GF-D8 (cell line): ENCODE measurements around the gene SLC16A2.
"Not testable (repeated sequence)": the region's sequence is repeated elsewhere in the genome, so short reads cannot be mapped to it uniquely, and the experiment has no call there.

Source experiments
- DNase-seq: peaks from one replicate; lab custom pipeline; 2025; lab: John Stamatoyannopoulos, UW

The SLC16A2 gene

DNA sequence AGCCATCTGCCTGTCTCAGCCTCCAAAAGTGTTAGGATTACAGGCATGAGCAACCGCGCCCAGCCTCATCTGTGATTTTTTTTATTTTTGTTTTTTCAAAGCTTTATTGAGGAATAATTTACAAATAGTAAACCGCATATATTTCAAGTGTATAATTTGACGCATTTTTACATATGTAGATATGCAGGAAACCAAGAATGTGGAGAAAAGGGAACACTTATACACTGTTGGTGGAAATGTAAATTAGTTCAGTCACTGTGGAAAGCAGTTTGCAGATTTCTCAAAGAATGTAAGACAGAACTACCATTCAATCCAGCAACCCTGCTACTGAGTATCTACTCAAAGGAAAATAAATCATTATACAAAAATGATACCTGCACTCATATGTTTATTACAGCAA is 85.9 kb downstream of the SLC16A2 start:
- DNase-seq, result no peak

DNA sequence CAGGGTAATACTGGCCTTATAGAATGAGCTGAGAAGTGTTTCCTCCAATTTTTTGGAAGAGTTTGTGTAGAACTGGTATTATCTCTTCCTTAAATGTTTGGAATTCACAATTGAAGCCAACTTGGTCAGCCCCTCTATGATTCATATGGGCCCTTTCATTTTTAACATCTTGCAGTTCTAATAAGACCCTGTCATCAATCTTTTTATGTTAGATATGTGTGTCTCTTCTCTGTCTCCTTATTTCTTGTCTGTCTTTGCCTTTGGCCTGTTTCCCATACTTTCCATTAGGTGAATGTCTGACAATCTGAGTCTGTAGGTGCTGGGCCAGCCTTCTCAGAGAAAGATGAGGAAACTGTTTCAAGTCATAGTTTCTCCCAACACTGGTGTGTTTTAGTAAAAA is 88.7 kb downstream of the SLC16A2 start:
- DNase-seq, result no peak

- DNase-seq, result no peak
These were observed 89.1 kb downstream of the SLC16A2 start for GRCh38 chrX:74510401-74510800.

DNA sequence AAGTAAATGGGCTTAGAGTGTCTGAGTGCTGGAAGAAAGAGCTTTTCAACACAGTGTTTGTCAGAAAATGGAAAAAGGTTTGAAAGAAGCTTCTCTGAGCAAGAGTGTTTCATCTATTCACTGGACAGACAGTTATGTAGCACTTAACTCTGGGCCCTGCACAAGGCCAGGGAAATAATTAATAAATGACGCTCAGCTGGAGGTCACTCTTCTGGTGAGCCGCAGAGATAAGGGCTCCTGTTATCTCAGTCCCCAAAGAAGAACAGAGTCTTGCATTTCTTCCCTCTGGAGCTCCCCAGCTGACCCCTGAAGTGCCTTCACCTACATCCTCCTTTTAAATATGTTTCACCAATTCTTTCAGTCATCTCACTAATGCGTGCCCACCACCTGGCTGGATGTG is 90.4 kb downstream of the SLC16A2 start:
- no peak for DNase-seq

- DNase-seq, result no peak
These were observed 93.1 kb downstream of the SLC16A2 start for GRCh38 chrX:74514384-74514783.

GRCh38 chrX:74515356-74515755 is 94.1 kb downstream of the SLC16A2 start:
- DNase-seq, result no peak

DNA sequence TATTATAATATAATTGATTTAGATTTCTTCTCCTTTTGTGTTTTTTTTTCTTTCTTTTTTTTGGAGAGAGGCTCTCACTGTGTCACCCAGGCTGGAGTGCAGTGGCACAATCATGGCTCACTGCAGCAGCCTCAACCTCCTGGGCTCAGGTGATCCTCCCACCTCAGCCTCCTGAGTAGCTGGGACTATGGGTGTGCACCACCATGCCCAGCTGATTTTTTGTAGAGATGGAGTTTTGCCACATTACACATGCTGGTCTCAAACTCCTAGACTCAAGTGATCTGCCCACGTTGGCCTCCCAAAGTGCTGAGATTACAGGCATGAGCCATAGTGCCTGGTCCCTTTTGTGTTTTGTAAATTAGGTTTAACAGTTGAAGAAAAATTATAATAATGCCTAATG is 94.7 kb downstream of the SLC16A2 start:
- not testable (repeated sequence) for DNase-seq

- no peak for DNase-seq
These were observed 98.6 kb downstream of the SLC16A2 start for GRCh38 chrX:74519870-74520269.

DNA sequence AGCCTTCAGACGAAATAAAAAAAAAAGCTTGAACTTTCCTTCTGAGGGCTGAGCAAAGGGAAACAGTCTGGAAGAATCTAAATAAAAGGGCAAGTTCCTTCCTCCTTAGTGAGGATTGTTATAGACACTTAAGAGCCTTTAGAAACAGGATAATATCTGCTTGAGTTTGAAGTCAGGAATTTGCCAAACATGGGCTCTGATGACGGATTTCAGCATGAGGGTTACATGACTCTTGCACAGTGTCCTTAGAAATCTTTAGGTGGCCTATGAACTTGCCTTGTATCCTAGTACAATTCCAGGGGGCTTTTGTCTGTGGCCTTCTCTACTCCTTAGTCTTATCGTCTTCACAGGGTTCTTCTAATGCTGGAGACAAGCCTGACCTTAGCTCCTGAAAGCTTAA is 99.0 kb downstream of the SLC16A2 start:
- DNase-seq, result no peak

- DNase-seq, result no peak
These were observed 99.6 kb downstream of the SLC16A2 start for GRCh38 chrX:74520896-74521295.

- no peak for DNase-seq
These were observed 100.9 kb downstream of the SLC16A2 start for GRCh38 chrX:74521961-74522751.

DNA sequence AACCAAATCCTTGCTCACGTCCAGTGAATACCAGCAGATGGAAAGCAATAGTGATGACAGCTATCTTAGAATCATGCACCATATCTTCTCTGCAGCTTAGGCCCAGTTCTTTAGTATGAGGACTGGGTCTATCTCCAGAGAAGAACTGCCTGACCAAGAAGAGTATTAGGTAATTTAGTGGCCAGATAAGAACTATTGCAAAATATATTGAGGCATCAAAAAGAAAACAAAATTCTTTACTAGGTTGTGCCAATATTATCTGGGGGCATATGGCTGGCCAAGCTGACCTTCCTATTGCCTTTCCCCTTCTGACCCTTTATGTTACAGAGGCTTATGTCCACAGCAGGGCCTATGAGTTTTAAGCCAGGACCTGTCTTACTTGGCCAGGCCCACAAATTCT is 101.9 kb downstream of the SLC16A2 start:
- DNase-seq, result no peak

DNA sequence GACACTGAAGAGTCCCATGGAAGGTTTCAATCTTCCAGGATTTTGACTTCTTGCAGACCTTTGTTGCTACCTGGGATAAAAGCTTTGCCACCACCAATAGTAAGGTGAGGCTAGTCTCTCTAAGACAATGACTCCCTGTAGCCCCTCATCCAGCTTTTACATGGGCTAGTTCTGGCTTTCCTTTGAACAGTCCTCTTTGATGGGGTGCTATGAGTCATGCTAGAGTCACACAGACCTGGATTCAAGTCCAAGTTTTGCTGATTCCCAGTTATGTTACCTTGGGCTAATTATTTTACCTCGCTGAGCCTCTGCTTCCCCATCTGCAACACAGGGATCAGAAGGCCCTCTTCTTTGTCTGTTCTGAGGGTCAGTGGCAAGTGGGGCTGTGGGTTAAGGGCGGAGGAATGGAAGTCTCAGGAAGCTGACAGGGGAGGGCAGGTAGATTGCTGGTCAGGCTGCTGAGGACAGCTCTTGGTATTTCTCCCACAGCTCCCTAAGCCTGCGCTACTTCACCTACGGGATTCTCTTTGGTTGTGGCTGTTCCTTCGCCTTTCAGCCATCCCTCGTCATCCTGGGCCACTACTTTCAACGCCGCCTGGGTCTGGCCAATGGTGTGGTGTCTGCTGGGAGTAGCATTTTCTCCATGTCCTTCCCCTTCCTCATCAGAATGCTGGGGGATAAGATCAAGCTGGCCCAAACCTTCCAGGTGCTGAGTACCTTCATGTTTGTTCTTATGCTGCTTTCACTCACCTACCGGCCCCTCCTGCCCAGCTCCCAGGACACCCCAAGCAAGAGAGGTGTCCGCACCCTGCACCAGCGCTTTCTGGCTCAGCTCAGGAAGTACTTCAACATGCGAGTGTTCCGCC is 102.8 kb downstream of the SLC16A2 start:
- no peak for DNase-seq

GRCh38 chrX:74525116-74525515 is 103.8 kb downstream of the SLC16A2 start:
- no peak for DNase-seq

- no peak for DNase-seq
These were observed 105.5 kb downstream of the SLC16A2 start for GRCh38 chrX:74526764-74527163.

GRCh38 chrX:74527350-74527749 is 106.1 kb downstream of the SLC16A2 start:
- no peak for DNase-seq

DNA sequence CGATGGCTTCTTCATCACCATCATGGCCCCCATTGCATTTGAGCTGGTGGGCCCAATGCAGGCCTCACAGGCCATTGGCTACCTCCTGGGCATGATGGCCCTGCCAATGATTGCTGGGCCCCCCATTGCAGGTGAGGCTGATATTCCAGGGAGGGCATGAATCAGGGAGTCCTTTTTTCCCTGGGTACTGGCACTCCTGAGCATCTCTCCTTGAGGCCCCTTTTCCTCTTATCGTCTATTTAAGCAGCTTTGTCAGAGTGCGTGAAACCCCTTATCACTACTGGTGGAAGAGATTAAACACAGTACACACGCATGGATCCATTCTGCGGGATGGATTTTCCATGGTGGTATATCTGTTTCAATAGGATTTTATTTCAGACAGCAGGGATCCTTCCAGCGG is 108.0 kb downstream of the SLC16A2 start:
- no peak for DNase-seq

DNA sequence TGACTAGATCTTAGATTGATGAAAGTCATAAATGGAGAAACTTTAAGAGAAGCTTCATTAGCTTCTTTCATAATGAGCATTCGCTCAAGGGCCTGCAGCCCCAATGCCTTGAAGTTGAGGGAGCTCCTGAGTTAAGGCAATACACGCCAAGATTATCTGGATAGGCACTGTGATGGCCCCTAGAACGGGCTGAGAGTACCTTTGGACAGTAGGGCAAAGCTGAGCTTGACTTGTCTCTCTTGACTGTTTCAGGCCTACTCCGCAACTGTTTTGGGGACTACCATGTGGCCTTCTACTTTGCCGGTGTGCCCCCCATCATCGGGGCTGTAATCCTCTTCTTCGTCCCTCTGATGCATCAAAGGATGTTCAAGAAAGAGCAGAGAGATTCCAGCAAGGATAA is 109.8 kb downstream of the SLC16A2 start:
- DNase-seq, result no peak

GRCh38 chrX:74534569-74535038 is 113.3 kb downstream of the SLC16A2 start:
- DNase-seq, result no peak

DNA sequence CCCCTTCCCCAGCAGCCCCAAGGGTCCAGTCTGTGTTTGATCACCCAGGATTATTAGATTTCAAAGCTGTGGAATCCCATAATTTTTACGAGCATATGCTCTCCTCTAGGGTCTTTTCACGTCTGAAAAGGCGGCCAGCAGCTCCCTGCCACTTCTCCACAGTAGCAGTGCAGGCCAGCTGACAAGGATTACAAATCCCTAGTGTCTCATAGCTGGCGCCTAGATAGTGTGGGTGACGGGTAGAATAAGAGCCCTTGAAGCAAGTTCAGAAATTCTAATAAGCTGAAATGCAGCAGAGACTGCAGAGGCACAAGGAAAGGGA is 113.8 kb downstream of the SLC16A2 start:
- DNase-seq, result no peak

- no peak for DNase-seq
These were observed 114.3 kb downstream of the SLC16A2 start for GRCh38 chrX:74535408-74536151.

DNA sequence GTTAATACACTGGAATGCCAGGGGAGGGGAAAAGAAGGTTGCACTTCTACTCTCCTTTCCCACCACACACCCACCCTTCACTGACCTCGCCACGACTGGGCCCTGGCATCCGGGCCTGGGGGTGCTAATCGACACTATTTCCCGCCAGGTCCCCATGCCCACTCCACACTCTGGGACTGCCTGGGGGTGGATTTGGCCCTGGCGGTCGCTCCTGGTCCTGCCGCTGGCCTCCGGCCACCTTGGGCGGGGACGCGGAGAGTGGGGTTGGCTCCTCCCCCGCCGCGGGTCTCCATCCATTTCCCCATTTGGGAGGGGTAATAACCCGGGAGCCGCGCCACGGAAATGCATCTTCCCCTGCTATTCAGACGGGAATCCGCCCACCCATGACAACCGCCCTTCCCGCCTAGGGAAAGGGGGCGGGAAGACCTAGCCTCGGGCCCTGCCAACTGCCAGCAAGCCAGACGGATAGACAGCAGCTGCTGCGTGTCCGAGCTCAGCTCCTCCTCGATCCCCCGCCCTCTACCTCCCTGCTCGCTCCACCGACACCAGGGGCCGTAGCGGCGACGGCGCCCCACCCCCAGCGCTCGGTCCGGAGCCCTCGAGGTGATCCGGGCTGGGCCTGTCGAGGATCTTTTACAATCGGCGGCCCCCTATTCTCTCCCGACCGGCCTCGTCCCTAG is 115.0 kb downstream of the SLC16A2 start:
- no peak for DNase-seq
